Muscle of back (tissue), 11 donors: Measurements from ENCODE around the gene TNFAIP1. TPM values are rescaled to one million over a fixed set of nuclear protein-coding genes. Genes with fewer than 3 reads are reported as not detected.

Source experiments
- DNase-seq, 3 donors: peaks; one replicate each; pipeline versions ENCODE4 v3.0.0 to v3.0.0-alpha.2; 2013
- polyA plus RNA-seq, 10 donors: library from polyadenylated mRNA; unstranded; fragments of 120-200 nt; gene quantifications; one replicate each; pipeline ENCODE4 v1.2.1, GENCODE V29; 2013; ENCODE audit not compliant: insufficient read length in 10 of 10

The TNFAIP1 gene
- polyA plus RNA-seq, 10 donors, result 29.7 to 37.1 (median 33.2) TPM

- no peak for DNase-seq
Measured at GRCh38 chr17:28395426-28395825, 59.9 kb downstream of the TNFAIP1 start.

GRCh38 chr17:28395968-28396367 lies 60.4 kb downstream of the TNFAIP1 start:
- no peak for DNase-seq

Other genes with a start within 250 kb of the TNFAIP1 start
- 10 to 100 TPM; 15.2 to 34.8 (median 19.7) TPM for gene TMEM97, start 16.6 kb upstream of the TNFAIP1 start, polyA plus RNA-seq
- 10 to 100 TPM; 28.0 to 42.7 (median 32.9) TPM for gene IFT20, start 289 bp upstream of the TNFAIP1 start, polyA plus RNA-seq
- 10 to 100 TPM; 56.1 to 63.1 (median 58.0) TPM for gene POLDIP2, start 21.8 kb downstream of the TNFAIP1 start, polyA plus RNA-seq
- gene SEBOX, start 29.4 kb downstream of the TNFAIP1 start, polyA plus RNA-seq, result not detected
- 1 to 10 TPM in 1 of 10 donors, under 1 TPM in 9; 0.17 to 2.7 (median 0.46) TPM for gene VTN, start 34.5 kb downstream of the TNFAIP1 start, polyA plus RNA-seq
- 1 to 10 TPM; 4.8 to 8.5 (median 5.8) TPM for gene SARM1, start 35.9 kb downstream of the TNFAIP1 start, polyA plus RNA-seq
- 1 to 10 TPM; 6.1 to 9.6 (median 8.3) TPM for gene SLC46A1, start 70.5 kb downstream of the TNFAIP1 start, polyA plus RNA-seq
- gene SLC13A2, start 137.9 kb downstream of the TNFAIP1 start, polyA plus RNA-seq, result not detected
- gene FOXN1, start 170.6 kb downstream of the TNFAIP1 start, polyA plus RNA-seq, result 1 to 10 TPM in 2 of 10 donors, not detected in 8; 2.5 to 3.0 TPM
- gene UNC119, start 216.9 kb downstream of the TNFAIP1 start, polyA plus RNA-seq, result 10 to 100 TPM; 10.8 to 19.5 (median 13.1) TPM
- gene PIGS, start 235.8 kb downstream of the TNFAIP1 start, polyA plus RNA-seq, result 10 to 100 TPM; 39.9 to 52.0 (median 44.3) TPM
- gene ALDOC, start 241.1 kb downstream of the TNFAIP1 start, polyA plus RNA-seq, result 1 to 10 TPM in 9 of 10 donors, under 1 TPM in 1; 0.92 to 5.1 (median 1.9) TPM